Measurements from ENCODE around the gene WEE1.

GRCh38 chr11:9530020-9530621, 43.3 kb upstream of the WEE1 start:
- TF ChIP-seq, protein P1, sequence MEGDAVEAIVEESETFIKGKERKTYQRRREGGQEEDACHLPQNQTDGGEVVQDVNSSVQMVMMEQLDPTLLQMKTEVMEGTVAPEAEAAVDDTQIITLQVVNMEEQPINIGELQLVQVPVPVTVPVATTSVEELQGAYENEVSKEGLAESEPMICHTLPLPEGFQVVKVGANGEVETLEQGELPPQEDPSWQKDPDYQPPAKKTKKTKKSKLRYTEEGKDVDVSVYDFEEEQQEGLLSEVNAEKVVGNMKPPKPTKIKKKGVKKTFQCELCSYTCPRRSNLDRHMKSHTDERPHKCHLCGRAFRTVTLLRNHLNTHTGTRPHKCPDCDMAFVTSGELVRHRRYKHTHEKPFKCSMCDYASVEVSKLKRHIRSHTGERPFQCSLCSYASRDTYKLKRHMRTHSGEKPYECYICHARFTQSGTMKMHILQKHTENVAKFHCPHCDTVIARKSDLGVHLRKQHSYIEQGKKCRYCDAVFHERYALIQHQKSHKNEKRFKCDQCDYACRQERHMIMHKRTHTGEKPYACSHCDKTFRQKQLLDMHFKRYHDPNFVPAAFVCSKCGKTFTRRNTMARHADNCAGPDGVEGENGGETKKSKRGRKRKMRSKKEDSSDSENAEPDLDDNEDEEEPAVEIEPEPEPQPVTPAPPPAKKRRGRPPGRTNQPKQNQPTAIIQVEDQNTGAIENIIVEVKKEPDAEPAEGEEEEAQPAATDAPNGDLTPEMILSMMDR (IDR thresholded peaks at IDR 0.05): no peak
- no peak for TF ChIP-seq ZFX (IDR thresholded peaks at IDR 0.05; ENCODE audit: borderline replicate concordance)
